ENCODE data around the gene CXCL6. TPM values are rescaled to one million over a fixed set of nuclear protein-coding genes. Genes with fewer than 3 reads are reported as not detected.

Gene CXCL6
- total and polyA plus RNA-seq, 2 experiments from 2014 or later, result 4.4 to 6.0 TPM

DNA sequence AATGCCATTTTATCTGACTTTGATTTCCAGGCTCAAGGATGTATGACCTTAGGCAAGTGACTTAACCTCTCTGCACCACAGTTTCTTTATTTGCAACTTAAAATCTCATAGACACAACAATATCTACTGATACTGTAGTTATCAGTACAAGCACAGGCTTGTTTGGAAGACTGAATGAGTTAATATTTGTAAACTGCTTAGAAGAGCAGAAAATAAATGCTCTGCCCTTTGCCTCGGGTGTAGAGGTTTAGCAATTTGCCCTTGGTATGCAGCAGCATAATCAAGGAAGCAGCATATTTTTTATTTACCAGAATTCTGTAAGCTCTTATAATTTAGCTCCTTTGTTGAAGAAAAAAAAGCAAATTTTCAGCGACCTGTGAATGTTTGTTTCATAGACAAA, 29.8 kb downstream of the CXCL6 start:
- WGBS (ENCODE audit: low lambda C conversion rate, missing lambda C conversion rate), result 48% methylated on average over 2 of the region's 2 CpGs
- H3K79me2 ChIP-seq, result no peaks in the 10 kb centered on the region
- no peaks in the 10 kb centered on the region for H3K36me3 ChIP-seq (replicated peaks; ENCODE audit: insufficient read depth, low read depth)
- no peak overlapping the region for H2AFZ ChIP-seq
- H3K27ac ChIP-seq, result no peak overlapping the region
- TF ChIP-seq EZH2phosphoT487 (IDR thresholded peaks at IDR 0.05; ENCODE audit: low read depth, severe bottlenecking, unreplicated experiment) (no peak), EZH2 (IDR thresholded peaks at IDR 0.05; ENCODE audit: borderline replicate concordance) (no peak)
- TF ChIP-seq, protein P1, sequence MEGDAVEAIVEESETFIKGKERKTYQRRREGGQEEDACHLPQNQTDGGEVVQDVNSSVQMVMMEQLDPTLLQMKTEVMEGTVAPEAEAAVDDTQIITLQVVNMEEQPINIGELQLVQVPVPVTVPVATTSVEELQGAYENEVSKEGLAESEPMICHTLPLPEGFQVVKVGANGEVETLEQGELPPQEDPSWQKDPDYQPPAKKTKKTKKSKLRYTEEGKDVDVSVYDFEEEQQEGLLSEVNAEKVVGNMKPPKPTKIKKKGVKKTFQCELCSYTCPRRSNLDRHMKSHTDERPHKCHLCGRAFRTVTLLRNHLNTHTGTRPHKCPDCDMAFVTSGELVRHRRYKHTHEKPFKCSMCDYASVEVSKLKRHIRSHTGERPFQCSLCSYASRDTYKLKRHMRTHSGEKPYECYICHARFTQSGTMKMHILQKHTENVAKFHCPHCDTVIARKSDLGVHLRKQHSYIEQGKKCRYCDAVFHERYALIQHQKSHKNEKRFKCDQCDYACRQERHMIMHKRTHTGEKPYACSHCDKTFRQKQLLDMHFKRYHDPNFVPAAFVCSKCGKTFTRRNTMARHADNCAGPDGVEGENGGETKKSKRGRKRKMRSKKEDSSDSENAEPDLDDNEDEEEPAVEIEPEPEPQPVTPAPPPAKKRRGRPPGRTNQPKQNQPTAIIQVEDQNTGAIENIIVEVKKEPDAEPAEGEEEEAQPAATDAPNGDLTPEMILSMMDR (IDR thresholded peaks at IDR 0.05; ENCODE audit: poor library complexity), result no peak
- no peaks in the 10 kb centered on the region for H3K9me2 ChIP-seq (replicated peaks; ENCODE audit: insufficient read depth)
- H3K4me2 ChIP-seq, result no peak overlapping the region
- H3K27me3 ChIP-seq, result peaks cover 3% of the 10 kb centered on the region
- no peak overlapping the region for H3K4me3 ChIP-seq
- no peaks in the 10 kb centered on the region for H3K9me3 ChIP-seq (ENCODE audit: low read depth)
- H3K4me1 ChIP-seq (ENCODE audit: insufficient read depth), result peaks cover 5% of the 10 kb centered on the region
- H4K20me1 ChIP-seq (ENCODE audit: insufficient read depth, poor library complexity, severe bottlenecking), result no peaks in the 10 kb centered on the region
- no peak for DNase-seq (ENCODE audit: low spot score)

DNA sequence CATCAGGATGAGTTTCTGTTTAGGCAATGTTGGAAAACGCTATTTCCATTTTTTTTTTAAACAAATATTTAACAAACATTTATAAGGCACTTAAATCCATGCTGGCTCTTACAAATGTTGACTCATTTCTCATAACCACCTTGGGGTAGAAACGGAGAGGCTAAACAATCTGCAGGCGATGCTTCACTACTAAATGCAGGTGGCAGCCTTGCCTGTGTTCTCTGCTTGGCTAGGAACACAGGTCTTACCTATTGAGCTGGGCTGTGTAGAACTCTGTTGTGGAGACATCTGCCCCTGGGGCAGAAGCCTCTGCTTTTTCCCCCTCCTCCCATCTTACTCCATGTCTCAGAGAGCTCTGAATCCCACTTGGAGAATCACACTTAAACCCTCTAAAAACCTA, 31.3 kb downstream of the CXCL6 start:
- Histone ChIP-seq H3K79me2 (no peaks in the 10 kb centered on the region), H3K9me3 (ENCODE audit: low read depth) (no peaks in the 10 kb centered on the region), H4K20me1 (ENCODE audit: insufficient read depth, poor library complexity, severe bottlenecking) (no peaks in the 10 kb centered on the region), H2AFZ (no peak overlapping the region), H3K4me2 (peak overlapping the region; percentile 95), H3K4me3 (no peak overlapping the region), H3K4me1 (ENCODE audit: insufficient read depth) (peaks cover 5% of the 10 kb centered on the region), H3K27me3 (peaks cover 3% of the 10 kb centered on the region), H3K9me2 (replicated peaks; ENCODE audit: insufficient read depth) (no peaks in the 10 kb centered on the region), H3K36me3 (replicated peaks; ENCODE audit: insufficient read depth, low read depth) (no peaks in the 10 kb centered on the region), H3K27ac (no peak overlapping the region)
- 59% methylated on average over 2 of the region's 3 CpGs for WGBS (ENCODE audit: low lambda C conversion rate, missing lambda C conversion rate)
- TF ChIP-seq EZH2phosphoT487 (IDR thresholded peaks at IDR 0.05; ENCODE audit: low read depth, severe bottlenecking, unreplicated experiment), result no peak
- TF ChIP-seq EZH2 (IDR thresholded peaks at IDR 0.05; ENCODE audit: borderline replicate concordance), result no peak
- TF ChIP-seq, protein P1 (IDR thresholded peaks at IDR 0.05; ENCODE audit: poor library complexity), result no peak
- DNase-seq (ENCODE audit: low spot score), result peak; percentile 37

DNA sequence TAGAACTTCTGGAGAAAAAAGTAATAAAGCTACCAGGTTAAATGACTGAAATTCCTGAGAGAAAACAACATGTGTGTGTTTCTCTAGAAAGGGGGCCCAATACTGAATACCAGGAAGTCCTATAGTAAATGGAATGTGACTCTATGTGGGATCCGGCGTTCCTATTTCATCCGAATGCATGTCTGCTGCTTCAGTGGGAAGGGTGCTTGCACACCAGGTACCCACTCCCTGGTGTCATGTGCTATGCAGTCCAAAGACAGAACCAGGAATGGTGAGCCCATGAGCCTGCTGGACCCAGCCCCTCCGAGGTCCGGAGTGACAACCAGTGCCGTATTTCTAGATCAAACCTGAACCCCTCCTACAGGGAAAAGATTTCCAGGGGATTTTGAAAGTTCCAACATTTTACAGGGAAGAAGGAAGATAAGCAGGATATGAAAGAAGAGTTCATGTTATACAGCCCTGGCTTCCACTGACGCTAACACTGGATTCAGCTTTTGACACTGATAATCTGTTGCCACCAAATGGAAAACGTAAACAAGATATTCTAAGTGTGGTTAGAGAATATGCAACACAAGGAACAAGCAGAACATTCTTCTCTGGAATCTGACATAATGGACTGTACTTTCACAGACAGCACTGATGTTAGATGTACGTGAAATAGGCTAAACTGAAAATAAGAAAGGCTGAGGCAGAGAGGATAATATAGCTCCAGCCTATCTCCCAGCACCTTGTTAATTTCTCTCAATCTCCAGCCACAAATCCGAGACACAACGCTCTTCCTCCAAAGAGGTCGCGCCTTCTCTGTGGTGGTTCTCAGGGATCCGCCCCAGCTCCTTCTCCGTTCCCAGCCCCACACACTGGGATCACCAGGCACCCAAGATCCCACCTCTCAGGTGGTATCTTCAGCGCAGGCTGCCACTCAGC, 32.0 kb downstream of the CXCL6 start:
- Histone ChIP-seq H3K4me2 (peak overlapping the region; percentile 95), H3K27ac (no peak overlapping the region), H4K20me1 (ENCODE audit: insufficient read depth, poor library complexity, severe bottlenecking) (no peaks in the 10 kb centered on the region), H2AFZ (peak overlapping the region; percentile 88), H3K4me1 (ENCODE audit: insufficient read depth) (peaks cover 5% of the 10 kb centered on the region), H3K4me3 (peak overlapping the region; percentile 66), H3K9me3 (ENCODE audit: low read depth) (no peaks in the 10 kb centered on the region), H3K79me2 (no peaks in the 10 kb centered on the region), H3K36me3 (replicated peaks; ENCODE audit: insufficient read depth, low read depth) (no peaks in the 10 kb centered on the region), H3K27me3 (peaks cover 3% of the 10 kb centered on the region), H3K9me2 (replicated peaks; ENCODE audit: insufficient read depth) (no peaks in the 10 kb centered on the region)
- WGBS (ENCODE audit: low lambda C conversion rate, missing lambda C conversion rate), result 31% methylated on average over 16 of the region's 16 CpGs
- no peak for DNase-seq (ENCODE audit: low spot score)
- TF ChIP-seq EZH2phosphoT487 (IDR thresholded peaks at IDR 0.05; ENCODE audit: low read depth, severe bottlenecking, unreplicated experiment), result no peak

Data from hepatocyte (in vitro differentiated cells).